GM12872 (cell line): ENCODE measurements around the gene COL19A1.

Experiments
- TF ChIP-seq, protein P1 (sequence below): IDR thresholded peaks from 3 replicates; pipeline ENCODE4 v1.5.1; 2011; ENCODE audit warnings: low read depth, mild to moderate bottlenecking, low read length, moderate library complexity; ENCODE audit not compliant: insufficient read depth

COL19A1 gene

DNA sequence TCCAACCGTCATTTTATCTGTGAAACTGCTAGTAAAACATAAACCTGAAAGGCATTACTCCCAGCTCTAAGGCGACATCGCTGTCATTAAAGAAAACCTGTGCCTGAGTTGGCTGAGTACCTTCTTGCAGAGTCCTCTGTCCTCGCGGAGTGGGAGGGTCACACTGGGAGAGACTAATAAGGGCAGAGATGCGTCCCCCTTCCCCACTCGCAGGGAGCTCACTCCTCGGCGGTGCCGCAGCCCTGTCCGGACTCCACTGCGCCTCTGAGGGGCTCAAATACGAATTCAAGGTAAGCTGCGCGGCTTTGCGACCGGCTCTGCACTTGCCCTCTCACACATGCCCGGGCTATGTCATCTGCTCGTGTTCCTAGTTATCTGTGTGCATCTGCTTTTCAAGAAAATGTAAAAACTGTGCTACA lies at the start of gene COL19A1:
TSS of gene COL19A1 (plus strand) at position 206 of the 419 bp plus-strand sequence. CDS start 13,012 bp downstream, outside the sequence.
- TF ChIP-seq, protein P1, sequence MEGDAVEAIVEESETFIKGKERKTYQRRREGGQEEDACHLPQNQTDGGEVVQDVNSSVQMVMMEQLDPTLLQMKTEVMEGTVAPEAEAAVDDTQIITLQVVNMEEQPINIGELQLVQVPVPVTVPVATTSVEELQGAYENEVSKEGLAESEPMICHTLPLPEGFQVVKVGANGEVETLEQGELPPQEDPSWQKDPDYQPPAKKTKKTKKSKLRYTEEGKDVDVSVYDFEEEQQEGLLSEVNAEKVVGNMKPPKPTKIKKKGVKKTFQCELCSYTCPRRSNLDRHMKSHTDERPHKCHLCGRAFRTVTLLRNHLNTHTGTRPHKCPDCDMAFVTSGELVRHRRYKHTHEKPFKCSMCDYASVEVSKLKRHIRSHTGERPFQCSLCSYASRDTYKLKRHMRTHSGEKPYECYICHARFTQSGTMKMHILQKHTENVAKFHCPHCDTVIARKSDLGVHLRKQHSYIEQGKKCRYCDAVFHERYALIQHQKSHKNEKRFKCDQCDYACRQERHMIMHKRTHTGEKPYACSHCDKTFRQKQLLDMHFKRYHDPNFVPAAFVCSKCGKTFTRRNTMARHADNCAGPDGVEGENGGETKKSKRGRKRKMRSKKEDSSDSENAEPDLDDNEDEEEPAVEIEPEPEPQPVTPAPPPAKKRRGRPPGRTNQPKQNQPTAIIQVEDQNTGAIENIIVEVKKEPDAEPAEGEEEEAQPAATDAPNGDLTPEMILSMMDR = 0 out of 3 replicates have a peak, but pooled peaks have one; percentile 9

DNA sequence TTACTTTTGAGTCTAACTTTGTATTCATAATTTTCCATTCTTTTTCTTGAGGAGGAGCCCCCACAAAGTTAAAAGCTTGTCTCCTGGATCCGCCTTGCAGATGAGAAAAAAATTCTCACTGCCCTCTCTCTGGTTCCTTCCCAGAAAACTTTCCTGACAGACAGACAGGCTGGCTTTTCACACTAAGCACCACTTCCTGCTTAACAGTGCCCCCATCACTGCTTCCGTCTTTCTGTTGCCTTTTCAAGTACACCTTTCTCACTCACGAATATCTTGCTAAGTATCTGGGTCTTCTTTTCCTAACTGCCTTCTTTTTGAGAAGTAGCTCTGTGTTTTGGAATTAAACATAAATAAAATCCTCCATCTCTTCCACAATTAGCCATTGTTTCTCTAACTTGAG lies 49.8 kb upstream of the COL19A1 start:
- TF ChIP-seq, protein P1 = 0 out of 3 replicates have a peak, but pooled peaks have one; percentile 2

DNA sequence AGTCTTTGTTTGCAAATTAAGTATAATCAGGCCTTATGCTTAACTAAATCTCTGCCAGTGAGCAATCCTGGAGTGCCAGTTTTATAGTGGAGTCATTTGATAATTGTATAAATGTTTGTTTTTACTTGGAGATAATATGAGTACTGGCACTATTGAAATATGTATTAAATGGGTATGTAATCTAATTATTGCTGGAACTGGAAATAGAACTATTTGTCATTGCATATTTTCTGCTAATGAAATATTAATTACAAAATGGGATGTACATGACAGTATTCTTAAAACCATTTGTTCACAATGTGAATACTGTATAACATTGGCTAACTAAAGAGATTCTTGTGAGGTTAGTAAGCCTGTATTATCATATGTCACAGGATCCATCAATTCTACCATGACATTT lies 49.0 kb upstream of the COL19A1 start:
- TF ChIP-seq, protein P1 = no peak

DNA sequence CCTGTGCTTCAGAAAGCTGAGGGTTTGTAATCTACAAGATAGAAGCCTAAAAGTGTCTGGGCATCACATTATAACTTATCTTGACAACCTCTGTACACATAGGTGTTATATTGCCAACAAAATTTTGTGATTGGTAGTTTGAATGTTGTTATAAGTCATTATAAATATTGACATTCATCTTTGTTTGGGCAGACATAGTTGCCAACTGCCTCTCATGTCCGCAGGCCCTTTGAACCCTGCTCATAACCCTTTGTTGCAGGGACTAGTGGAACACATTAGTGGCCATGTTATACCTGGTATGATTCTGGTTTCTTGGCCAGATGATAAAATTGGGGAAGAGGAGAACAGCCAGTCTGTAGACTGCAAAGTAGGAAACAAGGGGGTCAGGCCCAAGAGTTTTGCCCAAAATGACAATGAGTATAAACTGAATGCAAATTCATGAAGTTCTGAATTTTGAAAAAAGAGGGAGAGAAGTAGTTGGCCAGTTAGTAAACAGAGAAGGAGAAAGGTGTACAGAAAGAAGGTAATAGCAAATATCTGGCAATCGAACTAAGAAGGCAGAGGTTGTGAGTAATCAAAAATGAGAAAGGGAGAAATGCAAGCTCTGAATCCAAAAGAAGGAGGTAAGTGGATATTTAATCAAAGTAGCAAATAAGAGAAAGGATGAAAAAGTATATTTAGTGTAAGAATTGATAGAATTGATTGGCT lies 48.0 kb upstream of the COL19A1 start:
- TF ChIP-seq, protein P1 = no peak

DNA sequence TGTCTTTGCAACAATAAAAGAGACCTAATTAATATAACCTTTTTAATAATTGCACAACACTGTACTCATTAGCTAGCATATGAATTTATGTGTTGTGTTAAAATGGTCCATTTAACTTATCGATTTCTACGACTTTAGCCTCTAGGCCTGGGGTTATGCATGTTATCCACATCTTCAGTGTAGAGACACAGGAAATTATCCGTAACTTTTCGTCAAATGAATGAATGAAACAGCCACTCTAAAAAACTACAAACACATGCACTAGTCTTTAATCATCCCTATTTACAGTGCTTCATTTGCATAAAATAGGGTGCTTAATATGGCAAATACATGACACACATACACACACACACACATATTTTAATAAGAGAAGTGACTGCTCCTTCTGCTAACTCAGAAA lies 47.2 kb upstream of the COL19A1 start:
- TF ChIP-seq, protein P1 = no peak

DNA sequence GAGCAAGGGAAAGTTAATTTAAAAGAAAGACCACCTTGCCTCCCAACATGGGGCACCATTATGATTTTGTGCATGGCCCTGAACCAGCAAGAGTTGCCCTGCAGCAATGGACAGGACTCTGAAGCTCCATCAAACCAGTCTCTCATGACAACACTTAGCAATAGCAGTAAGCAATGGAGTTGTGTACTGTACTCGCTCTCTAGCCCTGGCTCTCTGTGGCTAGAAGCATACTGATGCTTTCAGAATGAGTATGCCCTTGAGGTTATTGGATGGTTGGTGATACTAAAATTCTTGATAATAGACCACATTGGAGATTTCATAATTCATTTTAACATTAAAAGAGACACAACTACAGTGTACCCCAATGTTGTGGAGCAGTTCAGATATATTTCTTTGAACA lies 46.3 kb upstream of the COL19A1 start:
- TF ChIP-seq, protein P1 = no peak

DNA sequence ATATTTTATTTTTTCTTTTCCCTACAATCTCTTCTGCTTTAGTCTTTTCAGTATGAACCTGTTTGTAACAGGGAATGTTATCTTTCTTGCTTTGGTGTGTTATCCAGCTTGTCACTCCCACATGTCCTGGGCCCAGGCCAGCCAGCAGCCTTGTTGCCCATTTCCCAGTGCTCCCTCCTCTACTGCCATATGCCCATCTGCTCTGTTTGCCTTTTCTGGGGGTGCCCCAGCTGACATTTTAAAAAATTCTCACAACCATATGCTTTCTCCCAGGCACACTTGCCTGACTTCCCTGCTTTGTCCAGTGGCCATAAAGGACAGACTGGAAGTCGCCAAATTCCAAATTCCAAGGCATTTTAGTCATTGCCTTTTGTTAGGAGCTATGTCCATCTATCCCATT lies 45.9 kb upstream of the COL19A1 start:
- TF ChIP-seq, protein P1 = no peak
